Measurements from ENCODE around the gene SEC23IP.
"Not testable (repeated sequence)": the region's sequence is repeated elsewhere in the genome, so short reads cannot be mapped to it uniquely, and the experiment has no call there.

The SEC23IP gene

DNA sequence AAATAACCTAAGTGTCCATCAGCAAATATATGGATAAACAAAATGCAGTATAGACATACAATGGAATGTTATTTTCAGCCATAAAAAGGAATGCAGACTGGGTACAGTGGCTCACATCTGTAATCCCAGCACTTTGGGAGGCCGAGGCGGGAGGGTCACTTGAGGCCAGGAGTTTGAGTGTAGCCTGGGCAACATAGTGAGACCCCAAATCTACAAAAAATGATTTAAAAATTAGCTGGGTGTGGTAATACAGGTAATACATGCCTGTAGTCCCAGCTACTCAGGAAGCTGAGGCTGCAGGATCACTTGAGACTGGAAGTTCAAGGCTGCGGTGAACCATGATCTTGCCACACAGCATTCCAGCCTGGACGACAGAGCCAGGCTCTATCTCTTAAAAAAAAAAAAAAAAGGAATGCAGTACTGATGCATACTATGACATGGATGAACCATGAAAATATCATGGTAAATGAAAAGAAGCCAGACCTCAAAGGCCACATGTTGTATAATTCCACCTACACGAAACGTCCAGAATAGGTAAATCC, 26.8 kb upstream of the SEC23IP start:
- no peaks in the 10 kb centered on the region for H3K27me3 ChIP-seq (ENCODE audit: low read length)
- H3K4me2 ChIP-seq (ENCODE audit: low read depth, low read length, poor library complexity, severe bottlenecking) = no peak overlapping the region
- TF ChIP-seq CTCF (IDR thresholded peaks at IDR 0.05; ENCODE audit: insufficient read depth, low read length, poor library complexity, severe bottlenecking) (no peak), EZH2phosphoT487 (conservative IDR thresholded peaks at IDR 0.05; ENCODE audit: low read length) (no peak)
- peaks cover 9% of the 10 kb centered on the region; the same call in 1 of the 2 replicates for H3K9me3 ChIP-seq (ENCODE audit: insufficient read depth, low read length)
- peaks cover 17% of the 10 kb centered on the region for H3K36me3 ChIP-seq (ENCODE audit: low read length)
- peaks cover 35% of the 10 kb centered on the region for H4K20me1 ChIP-seq (ENCODE audit: low read depth, low read length)
- H3F3A ChIP-seq (ENCODE audit: insufficient read depth) = peaks cover 29% of the 10 kb centered on the region
- no peak overlapping the region for H3K27ac ChIP-seq (ENCODE audit: low read depth, low read length)
- H2AFZ ChIP-seq (ENCODE audit: low read depth, low read length, severe bottlenecking) = no peak overlapping the region
- H3K9me2 ChIP-seq (replicated peaks; ENCODE audit: insufficient read depth, low read length) = no peaks in the 10 kb centered on the region
- H3K4me3 ChIP-seq (ENCODE audit: insufficient read depth, low read length, poor library complexity, severe bottlenecking) = no peak overlapping the region
- H3K79me2 ChIP-seq (ENCODE audit: insufficient read depth, low read length) = peaks cover 100% of the 10 kb centered on the region
- H3K9ac ChIP-seq (ENCODE audit: low read length) = no peak overlapping the region

DNA sequence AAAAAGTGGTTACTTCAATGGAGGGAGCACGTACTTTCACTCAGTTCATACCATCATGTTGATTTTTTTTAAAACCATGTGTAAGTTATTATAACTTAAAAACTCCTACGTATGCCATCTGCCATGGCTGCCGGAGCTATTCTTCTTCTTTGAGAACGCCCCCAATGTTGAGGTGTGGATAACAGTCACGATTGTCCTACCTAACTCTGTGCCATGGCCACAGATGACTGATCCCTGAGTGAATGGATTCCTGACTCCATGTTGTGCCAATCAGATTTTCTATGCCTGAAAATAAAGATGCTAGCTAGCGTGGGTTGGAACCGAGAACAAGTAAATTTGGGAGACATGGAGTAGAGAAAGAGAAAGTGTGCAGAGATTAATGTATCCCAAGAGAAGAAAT, 25.2 kb upstream of the SEC23IP start:
- Histone ChIP-seq H3F3A (ENCODE audit: insufficient read depth) (peaks cover 19% of the 10 kb centered on the region), H3K27me3 (ENCODE audit: low read length) (no peaks in the 10 kb centered on the region), H2AFZ (ENCODE audit: low read depth, low read length, severe bottlenecking) (no peak overlapping the region), H4K20me1 (ENCODE audit: low read depth, low read length) (peaks cover 31% of the 10 kb centered on the region), H3K9ac (ENCODE audit: low read length) (no peak overlapping the region), H3K9me2 (replicated peaks; ENCODE audit: insufficient read depth, low read length) (no peaks in the 10 kb centered on the region), H3K79me2 (ENCODE audit: insufficient read depth, low read length) (peaks cover 99% of the 10 kb centered on the region), H3K36me3 (ENCODE audit: low read length) (peaks cover 17% of the 10 kb centered on the region), H3K27ac (ENCODE audit: low read depth, low read length) (no peak overlapping the region), H3K4me2 (ENCODE audit: low read depth, low read length, poor library complexity, severe bottlenecking) (no peak overlapping the region), H3K4me3 (ENCODE audit: insufficient read depth, low read length, poor library complexity, severe bottlenecking) (no peak overlapping the region), H3K9me3 (ENCODE audit: insufficient read depth, low read length) (peaks cover 9% of the 10 kb centered on the region; the same call in 1 of the 2 replicates)
- TF ChIP-seq EZH2phosphoT487 (conservative IDR thresholded peaks at IDR 0.05; ENCODE audit: low read length) (no peak), CTCF (IDR thresholded peaks at IDR 0.05; ENCODE audit: insufficient read depth, low read length, poor library complexity, severe bottlenecking) (no peak)

DNA sequence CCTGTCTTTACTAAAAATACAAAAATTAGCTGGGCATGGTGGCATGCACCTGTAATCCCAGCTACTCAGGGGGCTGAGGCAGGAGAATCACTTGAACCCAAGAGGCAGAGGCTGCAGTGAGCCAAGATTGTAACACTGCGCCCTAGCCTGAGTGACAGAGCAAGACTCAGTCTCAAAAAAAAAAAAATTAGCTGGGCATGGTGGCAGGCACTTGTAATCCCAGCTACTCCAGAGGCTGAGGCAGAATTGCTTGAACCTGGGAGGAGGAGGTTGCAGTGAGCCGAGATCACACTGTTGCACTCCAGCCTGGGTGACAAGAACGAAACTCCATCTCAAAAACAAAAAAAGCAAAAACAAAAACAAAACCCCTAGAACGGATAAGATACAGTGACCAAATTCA, 23.1 kb upstream of the SEC23IP start:
- not testable (repeated sequence) for H2AFZ ChIP-seq (ENCODE audit: low read depth, low read length, severe bottlenecking); H3K27ac ChIP-seq (ENCODE audit: low read depth, low read length); H3K9me3 ChIP-seq (ENCODE audit: insufficient read depth, low read length); H3K27me3 ChIP-seq (ENCODE audit: low read length); H3K4me3 ChIP-seq (ENCODE audit: insufficient read depth, low read length, poor library complexity, severe bottlenecking); H3F3A ChIP-seq (ENCODE audit: insufficient read depth); H3K9me2 ChIP-seq (replicated peaks; ENCODE audit: insufficient read depth, low read length); H3K9ac ChIP-seq (ENCODE audit: low read length)
- H3K79me2 ChIP-seq (ENCODE audit: insufficient read depth, low read length) = peaks cover 78% of the 10 kb centered on the region
- peaks cover 22% of the 10 kb centered on the region for H4K20me1 ChIP-seq (ENCODE audit: low read depth, low read length)
- peak overlapping the region; percentile 93 for H3K4me2 ChIP-seq (ENCODE audit: low read depth, low read length, poor library complexity, severe bottlenecking)
- peaks cover 13% of the 10 kb centered on the region for H3K36me3 ChIP-seq (ENCODE audit: low read length)

GRCh38 chr10:119871881-119872609, 20.5 kb upstream of the SEC23IP start:
- Histone ChIP-seq H3K27ac (ENCODE audit: low read depth, low read length) (peak overlapping the region; percentile 33), H3K4me2 (ENCODE audit: low read depth, low read length, poor library complexity, severe bottlenecking) (peak overlapping the region; percentile 93)
- TF ChIP-seq EZH2phosphoT487 (conservative IDR thresholded peaks at IDR 0.05; ENCODE audit: low read length) (no peak), CTCF (IDR thresholded peaks at IDR 0.05; ENCODE audit: insufficient read depth, low read length, poor library complexity, severe bottlenecking) (no peak)

More at GRCh38 chr10:119871881-119872609, 20.5 kb upstream of the SEC23IP start:
- H3K9me3 ChIP-seq (ENCODE audit: insufficient read depth, low read length) = no peaks in the 10 kb centered on the region
- peaks cover 13% of the 10 kb centered on the region for H4K20me1 ChIP-seq (ENCODE audit: low read depth, low read length)
- H3K36me3 ChIP-seq (ENCODE audit: low read length) = no peaks in the 10 kb centered on the region
- peak overlapping the region; percentile 66 for H3K9ac ChIP-seq (ENCODE audit: low read length)
- H3F3A ChIP-seq (ENCODE audit: insufficient read depth) = no peaks in the 10 kb centered on the region
- H3K79me2 ChIP-seq (ENCODE audit: insufficient read depth, low read length) = peaks cover 52% of the 10 kb centered on the region
- H2AFZ ChIP-seq (ENCODE audit: low read depth, low read length, severe bottlenecking) = no peak overlapping the region
- H3K27me3 ChIP-seq (ENCODE audit: low read length) = no peaks in the 10 kb centered on the region
- H3K4me3 ChIP-seq (ENCODE audit: insufficient read depth, low read length, poor library complexity, severe bottlenecking) = peak overlapping the region; percentile 83
- H3K9me2 ChIP-seq (replicated peaks; ENCODE audit: insufficient read depth, low read length) = no peaks in the 10 kb centered on the region

Measured in SU-DHL-6 (cell line).